ENCODE data around the gene RXRG. TPM values are rescaled to one million over a fixed set of nuclear protein-coding genes. Genes with fewer than 3 reads are reported as not detected.

RXRG gene
- total and polyA plus RNA-seq, 2 of the 8 experiments (the other 6 are each of a cell fraction or from before 2014, with no cell fraction given), result not detected

DNA sequence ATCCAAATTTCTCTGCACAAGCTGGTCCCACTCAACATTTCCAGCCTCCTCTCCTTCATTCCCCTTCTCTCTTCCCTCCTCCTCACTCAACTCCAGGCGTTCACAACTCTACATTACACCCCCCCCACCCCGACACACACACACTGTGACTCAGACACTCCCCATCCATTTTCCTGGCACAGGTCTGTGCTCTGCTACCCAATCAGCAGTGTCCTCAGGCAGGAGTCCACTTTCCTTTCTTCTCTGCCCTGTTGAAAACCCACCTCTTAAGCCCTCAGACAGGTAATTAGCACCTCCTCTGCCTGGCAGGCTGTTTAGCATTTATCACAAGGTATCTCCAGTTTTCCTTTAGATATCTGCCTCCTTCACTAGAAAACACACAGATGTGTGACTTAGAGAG lies 79.6 kb downstream of the RXRG start:
- H3K79me2 ChIP-seq (ENCODE audit: control insufficient read depth in 1 of 2, insufficient read depth in 2 of 2, low read length in 2 of 2), result no peaks in the 10 kb centered on the region
- no peak for FAIRE-seq
- DNase-seq (ENCODE audit: low read depth in 1 of 2, low spot score in 2 of 2), result no peak
- no peak overlapping the region for H3K9ac ChIP-seq (replicated peaks in 1 of 4; ENCODE audit: extremely low read depth in 1 of 4, low read depth in 3 of 4, low read length in 3 of 4)
- no peak overlapping the region for H3K23ac ChIP-seq (ENCODE audit: insufficient read length)
- H3K27ac ChIP-seq (ENCODE audit: low read depth, low read length), result no peak overlapping the region
- no peak overlapping the region for H2BK12ac ChIP-seq (ENCODE audit: low read depth, low read length)
- H2BK20ac ChIP-seq (ENCODE audit: low read length), result no peak overlapping the region
- H2BK15ac ChIP-seq (ENCODE audit: low read length), result no peak overlapping the region
- no peaks in the 10 kb centered on the region for H3K79me1 ChIP-seq (ENCODE audit: low read depth, low read length)
- H2AK5ac ChIP-seq (ENCODE audit: low read depth, low read length), result no peak overlapping the region
- H3K4me2 ChIP-seq (ENCODE audit: insufficient read depth in 1 of 2, low read depth in 2 of 2, low read length in 2 of 2), result no peak overlapping the region
- POLR2A ChIA-PET (ENCODE audit: partially characterized antibody), result no interaction called here
- H3K23me2 ChIP-seq (ENCODE audit: low read depth, low read length), result no peaks in the 10 kb centered on the region
- H4K8ac ChIP-seq (ENCODE audit: extremely low read depth, insufficient read depth, low read length), result no peak overlapping the region
- no peak overlapping the region for H2BK5ac ChIP-seq (ENCODE audit: low read depth, low read length)
- no peak overlapping the region for H3K14ac ChIP-seq (ENCODE audit: insufficient read length)
- peaks cover 0 to 2% of the 10 kb centered on the region in 2 experiments for H4K20me1 ChIP-seq (replicated peaks in 1 of 2; ENCODE audit: control insufficient read depth in 1 of 2, insufficient read depth in 2 of 2, low read length in 2 of 2)
- no peaks in the 10 kb centered on the region for H3K36me3 ChIP-seq (ENCODE audit: control insufficient read depth in 2 of 4, insufficient read depth in 4 of 4, low read length in 3 of 4)
- H3K4ac ChIP-seq (replicated peaks; ENCODE audit: insufficient read length, low read depth, low read length), result no peak overlapping the region
- no peak overlapping the region for H2AFZ ChIP-seq (ENCODE audit: low read length)
- H3K4me3 ChIP-seq (ENCODE audit: extremely low read depth in 1 of 4, insufficient read depth in 2 of 4, low read depth in 3 of 4, low read length in 4 of 4), result no peak overlapping the region
- H3K9me3 ChIP-seq (ENCODE audit: insufficient read depth in 2 of 2, low read depth in 1 of 2, low read length in 1 of 2), result no peaks in the 10 kb centered on the region
- no peak overlapping the region for H4K5ac ChIP-seq (ENCODE audit: insufficient read length, low read depth, low read length)
- WGBS, 2 experiments (ENCODE audit: extremely low coverage in 1 of 2, insufficient coverage in 1 of 2, insufficient read length in 1 of 2, insufficient replicate concordance in 2 of 2, low coverage in 1 of 2, low lambda C conversion rate in 2 of 2, missing lambda C conversion rate in 1 of 2), result 65% methylated on average over 2 of the region's 2 CpGs; no CpG with 5 or more reads in 1 of the 2 experiments
- H3K4me1 ChIP-seq (replicated peaks in 1 of 4; ENCODE audit: control insufficient read depth in 3 of 4, insufficient read depth in 4 of 4, low read length in 3 of 4), result peaks cover 0 to 4% (median 0%) of the 10 kb centered on the region in 4 experiments; a peak in 3 of 7 replicates
- CTCF ChIA-PET (ENCODE audit: partially characterized antibody), result interaction anchor here (0.7 to 6.3 kb wide), 11 partner anchors 9 to 236 kb away, joined by 3 to 70 read pairs (median 5); partner anchors contain the start of gene LMX1A
- no peak overlapping the region for H2BK120ac ChIP-seq (replicated peaks; ENCODE audit: low read depth, low read length)
- no peak overlapping the region for H3K56ac ChIP-seq (replicated peaks; ENCODE audit: insufficient read length, low read depth, low read length)
- no peak for TF ChIP-seq SIN3A (conservative IDR thresholded peaks at IDR 0.05 in 1 of 2, IDR thresholded peaks at IDR 0.05 in 1 of 2; ENCODE audit: low read depth in 1 of 2, low read length in 2 of 2)
- no peak for TF ChIP-seq CEBPB (IDR thresholded peaks at IDR 0.05; ENCODE audit: low read depth, low read length)
- TF ChIP-seq, protein P1, sequence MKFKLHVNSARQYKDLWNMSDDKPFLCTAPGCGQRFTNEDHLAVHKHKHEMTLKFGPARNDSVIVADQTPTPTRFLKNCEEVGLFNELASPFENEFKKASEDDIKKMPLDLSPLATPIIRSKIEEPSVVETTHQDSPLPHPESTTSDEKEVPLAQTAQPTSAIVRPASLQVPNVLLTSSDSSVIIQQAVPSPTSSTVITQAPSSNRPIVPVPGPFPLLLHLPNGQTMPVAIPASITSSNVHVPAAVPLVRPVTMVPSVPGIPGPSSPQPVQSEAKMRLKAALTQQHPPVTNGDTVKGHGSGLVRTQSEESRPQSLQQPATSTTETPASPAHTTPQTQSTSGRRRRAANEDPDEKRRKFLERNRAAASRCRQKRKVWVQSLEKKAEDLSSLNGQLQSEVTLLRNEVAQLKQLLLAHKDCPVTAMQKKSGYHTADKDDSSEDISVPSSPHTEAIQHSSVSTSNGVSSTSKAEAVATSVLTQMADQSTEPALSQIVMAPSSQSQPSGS (IDR thresholded peaks at IDR 0.05; ENCODE audit: low read length), result no peak
- no peak for TF ChIP-seq SP2 (IDR thresholded peaks at IDR 0.05; ENCODE audit: low read length)
- H3K18ac ChIP-seq (ENCODE audit: extremely low read depth, low read length), result no peak overlapping the region
- no peak overlapping the region for H4K91ac ChIP-seq (replicated peaks; ENCODE audit: insufficient read length, low read length)
- peaks cover 0 to 5% (median 3%) of the 10 kb centered on the region in 4 experiments; a peak in 3 of 7 replicates for H3K27me3 ChIP-seq (replicated peaks in 1 of 4; ENCODE audit: control insufficient read depth in 3 of 4, extremely low read depth in 1 of 4, insufficient read depth in 3 of 4, low read length in 3 of 4)
